Fibroblast of lung (primary cell): ENCODE data around the gene PPFIA4. TPM values are rescaled to one million over a fixed set of nuclear protein-coding genes. Genes with fewer than 3 reads are reported as not detected.

Experiments used
- DNase-seq, 2 donors: peaks; one replicate each; pipeline versions ENCODE4 v3.0.0 to v3.0.0-alpha.2; 2010; ENCODE audit warnings: low read depth in 2 of 2
- H2AFZ ChIP-seq: 2 replicates; pipeline ENCODE4 v1.5.1; 2012; ENCODE audit warnings: low read length, control low read depth, inconsistent platforms
- H3K27ac ChIP-seq: 2 replicates; pipeline ENCODE4 v1.5.1; 2011; ENCODE audit warnings: low read length, control low read depth; ENCODE audit not compliant: insufficient read depth
- H3K27me3 ChIP-seq: 2 replicates; pipeline ENCODE4 v1.5.1; 2011; ENCODE audit warnings: mild to moderate bottlenecking, low read length; ENCODE audit not compliant: control insufficient read depth, insufficient read depth
- H3K36me3 ChIP-seq: 2 replicates; pipeline ENCODE4 v1.5.1; 2011; ENCODE audit warnings: low read length; ENCODE audit not compliant: control insufficient read depth, insufficient read depth
- H3K4me1 ChIP-seq: 2 replicates; pipeline ENCODE4 v1.5.1; 2011; ENCODE audit warnings: low read length; ENCODE audit not compliant: control insufficient read depth, insufficient read depth; ENCODE audit errors: extremely low read depth
- H3K4me2 ChIP-seq: 2 replicates; pipeline ENCODE4 v1.5.1; 2011; ENCODE audit warnings: low read length, control low read depth; ENCODE audit not compliant: insufficient read depth; ENCODE audit errors: extremely low read depth
- H3K4me3 ChIP-seq, 4 experiments: fragments of 200-600 bp in 1 of 4; sonication (generic) in 1 of 4; replicated peaks in 1 of 4; 2 replicates each; pipeline ENCODE4 v1.5.1; 2011 to 2016; ENCODE audit warnings: low read length in 4 of 4, low read depth in 3 of 4, mild to moderate bottlenecking in 3 of 4, control low read depth in 2 of 4, inconsistent platforms in 1 of 4, mixed read lengths in 1 of 4; ENCODE audit not compliant: insufficient read depth in 1 of 4; ENCODE audit errors: control extremely low read depth in 1 of 4
- H3K79me2 ChIP-seq: 2 replicates; pipeline ENCODE4 v1.5.1; 2012; ENCODE audit warnings: mild to moderate bottlenecking, low read length, inconsistent platforms; ENCODE audit not compliant: control insufficient read depth, insufficient read depth
- H3K9ac ChIP-seq: 2 replicates; pipeline ENCODE4 v1.5.1; 2011; ENCODE audit warnings: mild to moderate bottlenecking, low read length, control low read depth; ENCODE audit not compliant: insufficient read depth
- H3K9me3 ChIP-seq: 2 replicates; pipeline ENCODE4 v1.5.1; 2012; ENCODE audit warnings: low read depth, low read length; ENCODE audit not compliant: control insufficient read depth, insufficient read depth
- H4K20me1 ChIP-seq: 2 replicates; pipeline ENCODE4 v1.5.1; 2011; ENCODE audit warnings: low read length; ENCODE audit not compliant: control insufficient read depth, insufficient read depth; ENCODE audit errors: extremely low read depth
- EZH2 ChIP-seq: IDR thresholded peaks from 2 replicates; pipeline ENCODE4 v1.5.1; 2012; ENCODE audit warnings: low read length, control low read depth, mild to moderate bottlenecking; ENCODE audit errors: missing control alignments
- polyA plus RNA-seq, 2 donors: library from polyadenylated mRNA; depleted of rRNA in 1 of 2; stranded (reverse) in 1 of 2; unstranded in 1 of 2; fragments of >200 nt; gene quantifications; 2 replicates each; pipeline ENCODE4 v1.2.1, GENCODE V29; 2011 to 2012; ENCODE audit warnings: missing spikeins in 1 of 2
- total RNA-seq: library from RNA; depleted of rRNA; stranded (reverse); fragments of >200 nt; gene quantifications from 2 replicates; pipeline ENCODE4 v1.2.1, GENCODE V29; 2014
- TF ChIP-seq, protein P1 (sequence below), 2 donors: IDR thresholded peaks in 1 of 2; conservative IDR thresholded peaks in 1 of 2; 1 replicate in 1 of 2; 2 replicates in 1 of 2; pipeline ENCODE4 v1.5.1; 2011 to 2012; ENCODE audit warnings: low read length in 2 of 2, control low read depth in 1 of 2, inconsistent platforms in 1 of 2, low read depth in 1 of 2, mild to moderate bottlenecking in 1 of 2

PPFIA4 gene
- total and polyA plus RNA-seq, 2 donors (not counting 1 experiment from before 2014, with no cell fraction given), result 3.2 to 4.3 TPM

DNA sequence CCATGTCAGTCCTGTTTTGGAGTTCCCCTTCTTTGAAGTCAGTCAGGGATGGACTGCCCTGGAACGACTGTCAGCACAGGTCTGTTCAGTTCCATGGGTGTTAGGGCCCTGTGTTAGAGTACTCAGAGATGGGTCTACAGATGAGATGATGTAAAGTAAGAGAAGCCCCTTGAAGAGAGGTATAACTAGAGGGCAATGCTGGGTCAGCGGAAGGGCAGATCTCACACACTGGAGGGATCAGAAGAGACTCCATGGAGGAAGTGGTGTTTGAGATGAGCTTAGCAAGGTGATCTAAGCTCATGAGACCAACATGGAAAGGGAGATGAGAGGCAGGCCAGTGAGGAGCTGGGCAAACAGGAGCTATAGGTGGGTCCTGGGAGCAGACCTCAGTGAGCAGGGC is 7.6 kb downstream of the PPFIA4 start:
- peaks cover 13% of the 10 kb centered on the region for H3K4me1 ChIP-seq
- no peak overlapping the region for H3K4me2 ChIP-seq
- no peak overlapping the region for H3K27ac ChIP-seq
- no peaks in the 10 kb centered on the region for H4K20me1 ChIP-seq
- DNase-seq, result no peak
- H3K79me2 ChIP-seq, result no peaks in the 10 kb centered on the region
- H3K27me3 ChIP-seq, result peaks cover 5% of the 10 kb centered on the region
- no peaks in the 10 kb centered on the region for H3K9me3 ChIP-seq
- TF ChIP-seq, protein P1, sequence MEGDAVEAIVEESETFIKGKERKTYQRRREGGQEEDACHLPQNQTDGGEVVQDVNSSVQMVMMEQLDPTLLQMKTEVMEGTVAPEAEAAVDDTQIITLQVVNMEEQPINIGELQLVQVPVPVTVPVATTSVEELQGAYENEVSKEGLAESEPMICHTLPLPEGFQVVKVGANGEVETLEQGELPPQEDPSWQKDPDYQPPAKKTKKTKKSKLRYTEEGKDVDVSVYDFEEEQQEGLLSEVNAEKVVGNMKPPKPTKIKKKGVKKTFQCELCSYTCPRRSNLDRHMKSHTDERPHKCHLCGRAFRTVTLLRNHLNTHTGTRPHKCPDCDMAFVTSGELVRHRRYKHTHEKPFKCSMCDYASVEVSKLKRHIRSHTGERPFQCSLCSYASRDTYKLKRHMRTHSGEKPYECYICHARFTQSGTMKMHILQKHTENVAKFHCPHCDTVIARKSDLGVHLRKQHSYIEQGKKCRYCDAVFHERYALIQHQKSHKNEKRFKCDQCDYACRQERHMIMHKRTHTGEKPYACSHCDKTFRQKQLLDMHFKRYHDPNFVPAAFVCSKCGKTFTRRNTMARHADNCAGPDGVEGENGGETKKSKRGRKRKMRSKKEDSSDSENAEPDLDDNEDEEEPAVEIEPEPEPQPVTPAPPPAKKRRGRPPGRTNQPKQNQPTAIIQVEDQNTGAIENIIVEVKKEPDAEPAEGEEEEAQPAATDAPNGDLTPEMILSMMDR (conservative IDR thresholded peaks at IDR 0.05 in 1 of 2, IDR thresholded peaks at IDR 0.05 in 1 of 2; ENCODE audit: low read depth in 1 of 2, low read length in 2 of 2), result no peak
- no peak for TF ChIP-seq EZH2
- H3K9ac ChIP-seq, result no peak overlapping the region
- H3K36me3 ChIP-seq, result no peaks in the 10 kb centered on the region
- H2AFZ ChIP-seq, result no peak overlapping the region
- H3K4me3 ChIP-seq, result no peak overlapping the region

- no peaks in the 10 kb centered on the region for H3K79me2 ChIP-seq
- no peak overlapping the region for H3K9ac ChIP-seq
- no peak overlapping the region for H3K4me3 ChIP-seq
- TF ChIP-seq EZH2, result no peak
- TF ChIP-seq, protein P1 (conservative IDR thresholded peaks at IDR 0.05 in 1 of 2, IDR thresholded peaks at IDR 0.05 in 1 of 2; ENCODE audit: low read depth in 1 of 2, low read length in 2 of 2), result no peak
- DNase-seq, result no peak
- H3K27me3 ChIP-seq, result peaks cover 3% of the 10 kb centered on the region
- no peak overlapping the region for H2AFZ ChIP-seq
- H4K20me1 ChIP-seq, result no peaks in the 10 kb centered on the region
- no peak overlapping the region for H3K27ac ChIP-seq
- H3K9me3 ChIP-seq, result no peaks in the 10 kb centered on the region
- no peaks in the 10 kb centered on the region for H3K36me3 ChIP-seq
- H3K4me2 ChIP-seq, result no peak overlapping the region
- H3K4me1 ChIP-seq, result peaks cover 18% of the 10 kb centered on the region
These were observed 8.3 kb downstream of the PPFIA4 start for GRCh38 chr1:203034422-203035110.

- Histone ChIP-seq H3K36me3 (no peaks in the 10 kb centered on the region), H3K4me1 (peaks cover 19% of the 10 kb centered on the region), H3K4me2 (no peak overlapping the region), H3K79me2 (no peaks in the 10 kb centered on the region), H3K4me3 (no peak overlapping the region), H3K27ac (no peak overlapping the region), H4K20me1 (no peaks in the 10 kb centered on the region), H2AFZ (no peak overlapping the region), H3K9ac (no peak overlapping the region), H3K9me3 (no peaks in the 10 kb centered on the region), H3K27me3 (peaks cover 3% of the 10 kb centered on the region)
- TF ChIP-seq, protein P1 (conservative IDR thresholded peaks at IDR 0.05 in 1 of 2, IDR thresholded peaks at IDR 0.05 in 1 of 2; ENCODE audit: low read depth in 1 of 2, low read length in 2 of 2), result no peak
- TF ChIP-seq EZH2, result no peak
- no peak for DNase-seq
These were observed 9.1 kb downstream of the PPFIA4 start for GRCh38 chr1:203035111-203036000.
